ENCODE measurements around the gene RAD54L. TPM values are rescaled to one million over a fixed set of nuclear protein-coding genes. Genes with fewer than 3 reads are reported as not detected.
"Not testable (repeated sequence)": the region's sequence is repeated elsewhere in the genome, so short reads cannot be mapped to it uniquely, and the experiment has no call there.

Gene RAD54L
- total and polyA plus RNA-seq, 4 donors: 0.72 to 2.2 (median 2.1) TPM

DNA sequence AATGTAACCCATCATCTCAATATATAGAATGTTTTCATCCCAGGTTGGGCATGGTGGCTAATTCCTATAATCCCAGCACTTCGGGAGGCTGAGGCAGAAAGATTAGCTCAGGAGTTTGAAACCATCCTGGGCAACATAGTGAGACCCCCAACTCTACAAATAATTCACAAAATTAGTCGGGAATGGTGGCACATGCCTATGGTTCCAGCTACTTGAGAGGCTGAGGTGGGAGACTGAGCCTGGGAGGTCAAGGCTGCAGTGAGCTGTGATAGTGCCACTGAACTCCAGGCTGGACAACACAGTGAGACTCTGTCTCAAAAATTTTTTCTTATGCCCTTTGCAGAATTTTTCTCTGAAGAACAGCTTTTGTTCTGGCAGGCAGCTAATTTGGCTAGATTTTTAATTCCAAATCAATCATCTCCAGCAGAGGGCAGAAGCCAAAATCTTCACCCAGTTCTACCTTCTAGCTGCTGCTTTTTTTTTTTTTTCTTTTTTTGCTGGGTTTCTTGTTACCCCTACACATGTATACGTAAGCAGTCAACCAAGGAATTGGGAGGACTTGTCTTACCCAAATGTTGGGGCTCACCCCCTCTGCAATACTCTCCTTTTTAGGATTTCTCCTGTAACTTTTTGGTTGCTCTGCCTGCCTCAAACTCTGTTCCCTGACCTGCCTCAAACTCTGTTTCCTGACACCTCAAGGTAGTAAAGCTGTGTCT is 2.7 kb upstream of the RAD54L start:
- H3K9ac ChIP-seq (ENCODE audit: insufficient read depth in 1 of 2, low read length in 2 of 2): no peak overlapping the region
- H3K4me3 ChIP-seq: no peak overlapping the region
- H3K9me3 ChIP-seq (ENCODE audit: control insufficient read depth in 4 of 4, insufficient read depth in 3 of 4, low read length in 3 of 4): no peaks in the 10 kb centered on the region
- peaks cover 0 to 17% (median 4%) of the 10 kb centered on the region in 5 donors for H3K4me1 ChIP-seq (ENCODE audit: control insufficient read depth in 5 of 5, insufficient read depth in 5 of 5, low read length in 5 of 5)
- WGBS, 2 donors: 65 to 67% methylated on average over 3 of the region's 3 CpGs
- H3K36me3 ChIP-seq (ENCODE audit: control insufficient read depth in 4 of 4, insufficient read depth in 4 of 4, low read length in 4 of 4): no peaks in the 10 kb centered on the region
- H3K27ac ChIP-seq (ENCODE audit: low read depth in 1 of 2, low read length in 1 of 2): no peak overlapping the region
- ATAC-seq (ENCODE audit: insufficient read depth, low FRiP score) (no peak), DNase-seq (peak in 2 of 3 donors; percentile 11 to 31)
- TF ChIP-seq CTCF (IDR thresholded peaks at IDR 0.05; ENCODE audit: control extremely low read depth, extremely low read depth): no peak
- no peaks in the 10 kb centered on the region for H3K27me3 ChIP-seq (ENCODE audit: control insufficient read depth in 3 of 3, insufficient read depth in 3 of 3, low read length in 2 of 3)

DNA sequence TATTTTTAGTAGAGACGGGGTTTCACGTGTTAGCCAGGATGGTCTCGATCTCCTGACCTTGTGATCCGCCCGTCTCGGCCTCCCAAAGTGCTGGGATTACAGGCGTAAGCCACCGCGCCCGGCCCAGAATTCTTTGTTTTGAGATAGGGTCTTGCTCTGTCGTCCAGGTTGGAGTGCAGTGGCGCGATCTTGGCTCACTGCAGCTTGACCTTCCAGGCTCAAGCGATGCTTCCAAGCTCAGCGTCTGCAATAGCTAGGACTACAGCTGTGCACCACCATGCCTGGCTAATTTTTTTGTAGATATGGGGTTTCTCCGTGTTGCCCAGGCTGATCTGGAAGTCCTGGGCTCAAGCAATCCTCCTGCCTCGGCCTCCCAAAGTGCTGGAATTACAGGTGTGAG is 1.4 kb upstream of the RAD54L start:
- WGBS, 2 donors: 93 to 96% methylated on average over 17 of the region's 17 CpGs

GRCh38 chr1:46246548-46247435 is 771 bp upstream of the RAD54L start:
- Histone ChIP-seq H3K4me1 (ENCODE audit: control insufficient read depth in 5 of 5, insufficient read depth in 5 of 5, low read length in 5 of 5) (peaks cover 0 to 17% (median 4%) of the 10 kb centered on the region in 5 donors), H3K27ac (ENCODE audit: low read depth in 1 of 2, low read length in 1 of 2) (peak overlapping the region; percentile 35 to 84), H3K36me3 (ENCODE audit: control insufficient read depth in 4 of 4, insufficient read depth in 4 of 4, low read length in 4 of 4) (no peaks in the 10 kb centered on the region), H3K9me3 (ENCODE audit: control insufficient read depth in 4 of 4, insufficient read depth in 3 of 4, low read length in 3 of 4) (no peaks in the 10 kb centered on the region), H3K27me3 (ENCODE audit: control insufficient read depth in 3 of 3, insufficient read depth in 3 of 3, low read length in 2 of 3) (no peaks in the 10 kb centered on the region), H3K4me3 (peak overlapping the region; percentile 7), H3K9ac (ENCODE audit: insufficient read depth in 1 of 2, low read length in 2 of 2) (peak overlapping the region; percentile 77 to 91)
- DNase-seq (peak in 2 of 3 donors; percentile 64 to 75), ATAC-seq (ENCODE audit: insufficient read depth, low FRiP score) (peak; percentile 10)
- WGBS, 2 donors: 2 to 3% methylated on average over 30 to 35 of the region's 35 CpGs
- no peak for TF ChIP-seq CTCF (IDR thresholded peaks at IDR 0.05; ENCODE audit: control extremely low read depth, extremely low read depth)

More for the DNA sequence above, 1.4 kb upstream of the RAD54L start:
- H3K9ac ChIP-seq (ENCODE audit: insufficient read depth in 1 of 2, low read length in 2 of 2); DNase-seq; ATAC-seq (ENCODE audit: insufficient read depth, low FRiP score); H3K27me3 ChIP-seq (ENCODE audit: control insufficient read depth in 3 of 3, insufficient read depth in 3 of 3, low read length in 2 of 3); H3K9me3 ChIP-seq (ENCODE audit: control insufficient read depth in 4 of 4, insufficient read depth in 3 of 4, low read length in 3 of 4); H3K36me3 ChIP-seq (ENCODE audit: control insufficient read depth in 4 of 4, insufficient read depth in 4 of 4, low read length in 4 of 4); H3K4me3 ChIP-seq: not testable (repeated sequence)
- H3K4me1 ChIP-seq (ENCODE audit: control insufficient read depth in 5 of 5, insufficient read depth in 5 of 5, low read length in 5 of 5): peaks cover 0 to 17% (median 4%) of the 10 kb centered on the region in 5 donors
- peak overlapping the region in 1 of 2 donors; percentile 84 for H3K27ac ChIP-seq (ENCODE audit: low read depth in 1 of 2, low read length in 1 of 2)
